Measurements from ENCODE around the gene SMYD4. TPM values are rescaled to one million over a fixed set of nuclear protein-coding genes. Genes with fewer than 3 reads are reported as not detected.

SMYD4 gene
- total RNA-seq, 1 donor from 2014 or later = 16.7 TPM

DNA sequence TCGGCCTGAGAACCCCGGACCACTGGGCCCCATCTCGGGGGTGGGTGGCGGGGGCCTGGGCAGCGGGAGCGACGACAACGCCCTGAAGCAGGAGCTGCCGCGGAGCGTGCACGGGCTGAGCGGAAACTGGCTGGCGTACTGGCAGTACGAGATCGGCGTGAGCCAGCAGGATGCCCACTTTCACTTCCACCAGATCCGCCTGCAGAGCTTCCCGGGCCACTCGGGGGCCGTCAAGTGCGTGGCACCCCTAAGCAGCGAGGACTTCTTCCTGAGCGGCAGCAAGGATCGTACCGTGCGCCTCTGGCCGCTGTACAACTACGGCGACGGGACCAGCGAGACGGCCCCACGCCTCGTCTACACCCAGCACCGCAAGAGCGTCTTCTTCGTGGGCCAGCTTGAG is 95.9 kb downstream of the SMYD4 start:
- no peak overlapping the region for H3K4me3 ChIP-seq
- H3K27me3 ChIP-seq = no peaks in the 10 kb centered on the region
- TF ChIP-seq POLR2A (IDR thresholded peaks at IDR 0.05) (no peak), POLR2AphosphoS5 (IDR thresholded peaks at IDR 0.05; ENCODE audit: insufficient read depth in 1 of 2, low read depth in 1 of 2) (no peak)
- TF ChIP-seq, protein P1, sequence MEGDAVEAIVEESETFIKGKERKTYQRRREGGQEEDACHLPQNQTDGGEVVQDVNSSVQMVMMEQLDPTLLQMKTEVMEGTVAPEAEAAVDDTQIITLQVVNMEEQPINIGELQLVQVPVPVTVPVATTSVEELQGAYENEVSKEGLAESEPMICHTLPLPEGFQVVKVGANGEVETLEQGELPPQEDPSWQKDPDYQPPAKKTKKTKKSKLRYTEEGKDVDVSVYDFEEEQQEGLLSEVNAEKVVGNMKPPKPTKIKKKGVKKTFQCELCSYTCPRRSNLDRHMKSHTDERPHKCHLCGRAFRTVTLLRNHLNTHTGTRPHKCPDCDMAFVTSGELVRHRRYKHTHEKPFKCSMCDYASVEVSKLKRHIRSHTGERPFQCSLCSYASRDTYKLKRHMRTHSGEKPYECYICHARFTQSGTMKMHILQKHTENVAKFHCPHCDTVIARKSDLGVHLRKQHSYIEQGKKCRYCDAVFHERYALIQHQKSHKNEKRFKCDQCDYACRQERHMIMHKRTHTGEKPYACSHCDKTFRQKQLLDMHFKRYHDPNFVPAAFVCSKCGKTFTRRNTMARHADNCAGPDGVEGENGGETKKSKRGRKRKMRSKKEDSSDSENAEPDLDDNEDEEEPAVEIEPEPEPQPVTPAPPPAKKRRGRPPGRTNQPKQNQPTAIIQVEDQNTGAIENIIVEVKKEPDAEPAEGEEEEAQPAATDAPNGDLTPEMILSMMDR (IDR thresholded peaks at IDR 0.05) = no peak
- DNase-seq (ENCODE audit: extremely low spot score in 2 of 2) = no peak
- no peaks in the 10 kb centered on the region for H3K9me3 ChIP-seq
- no peak overlapping the region for H3K27ac ChIP-seq
- peaks cover 54% of the 10 kb centered on the region for H3K4me1 ChIP-seq
- intact Hi-C loops (cut with DNase I) = no loop called here
- peaks cover 0 to 23% of the 10 kb centered on the region in 2 donors for H3K36me3 ChIP-seq

DNA sequence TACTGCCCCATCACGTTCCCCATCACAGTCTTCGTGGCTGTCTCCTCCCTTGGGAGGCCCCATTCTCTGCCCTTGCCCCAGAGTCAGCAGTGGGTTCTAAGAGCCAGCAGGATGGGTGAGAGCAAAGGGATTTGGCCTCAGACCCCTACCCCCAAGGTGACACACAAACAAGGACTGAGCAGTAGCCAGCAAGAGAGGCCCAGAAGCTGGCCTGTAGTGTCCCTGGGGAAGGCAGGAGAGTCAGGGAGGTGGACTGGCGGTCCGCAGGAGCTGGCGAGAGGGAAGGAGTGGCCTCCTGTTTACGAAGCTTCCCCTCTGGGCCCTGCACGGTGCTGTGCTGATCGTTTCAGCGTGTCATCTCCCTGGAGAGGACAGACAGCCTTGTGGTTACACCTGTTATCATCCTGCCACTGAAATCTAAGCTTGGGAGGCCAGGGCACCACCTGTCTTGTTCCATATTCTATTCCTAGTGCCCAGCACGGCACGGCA is 96.8 kb downstream of the SMYD4 start:
- Histone ChIP-seq H3K4me3 (no peak overlapping the region), H3K36me3 (peaks cover 0 to 22% of the 10 kb centered on the region in 2 donors), H3K9me3 (no peaks in the 10 kb centered on the region), H3K27ac (peak overlapping the region; percentile 20), H3K27me3 (no peaks in the 10 kb centered on the region), H3K4me1 (peaks cover 62% of the 10 kb centered on the region)
- no peak for TF ChIP-seq POLR2AphosphoS5 (IDR thresholded peaks at IDR 0.05; ENCODE audit: insufficient read depth in 1 of 2, low read depth in 1 of 2)
- intact Hi-C loops (cut with DNase I) = no loop called here
- no peak for DNase-seq (ENCODE audit: extremely low spot score in 2 of 2)

DNA sequence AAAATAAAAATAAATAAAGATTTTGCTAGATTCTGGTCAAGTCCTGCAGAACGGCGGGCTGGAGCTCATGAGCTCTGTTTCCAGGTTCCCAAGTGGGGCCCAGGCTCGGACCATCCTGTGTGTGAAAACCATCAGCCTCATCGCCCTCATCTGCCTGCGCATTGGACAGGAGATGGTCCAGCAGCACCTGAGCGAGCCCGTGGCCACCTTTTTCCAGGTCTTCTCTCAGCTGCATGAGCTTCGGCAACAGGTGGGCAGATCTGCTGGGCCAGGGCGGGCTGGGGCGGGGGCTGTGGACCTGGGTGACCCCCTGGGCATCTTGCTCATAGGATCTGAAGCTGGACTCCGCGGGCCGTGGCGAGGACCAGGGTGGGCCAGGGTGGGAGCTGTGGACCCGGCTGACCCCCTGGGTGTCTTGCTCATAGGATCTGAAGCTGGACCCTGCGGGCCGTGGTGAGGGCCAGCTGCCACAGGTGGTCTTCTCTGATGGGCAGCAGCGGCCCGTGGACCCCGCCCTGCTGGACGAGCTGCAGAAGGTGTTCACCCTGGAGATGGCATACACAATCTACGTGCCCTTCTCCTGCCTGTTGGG is 97.4 kb downstream of the SMYD4 start:
- H3K36me3 ChIP-seq = peaks cover 0 to 25% of the 10 kb centered on the region in 2 donors
- no peaks in the 10 kb centered on the region for H3K9me3 ChIP-seq
- intact Hi-C loops (cut with DNase I) = no loop called here
- TF ChIP-seq, protein P1 (IDR thresholded peaks at IDR 0.05) = no peak
- TF ChIP-seq POLR2AphosphoS5 (IDR thresholded peaks at IDR 0.05; ENCODE audit: insufficient read depth in 1 of 2, low read depth in 1 of 2) (no peak), POLR2A (IDR thresholded peaks at IDR 0.05) (no peak)
- peak overlapping the region; percentile 20 for H3K27ac ChIP-seq
- no peak for DNase-seq (ENCODE audit: extremely low spot score in 2 of 2)
- no peaks in the 10 kb centered on the region for H3K27me3 ChIP-seq
- H3K4me1 ChIP-seq = peaks cover 61% of the 10 kb centered on the region
- H3K4me3 ChIP-seq = no peak overlapping the region

DNA sequence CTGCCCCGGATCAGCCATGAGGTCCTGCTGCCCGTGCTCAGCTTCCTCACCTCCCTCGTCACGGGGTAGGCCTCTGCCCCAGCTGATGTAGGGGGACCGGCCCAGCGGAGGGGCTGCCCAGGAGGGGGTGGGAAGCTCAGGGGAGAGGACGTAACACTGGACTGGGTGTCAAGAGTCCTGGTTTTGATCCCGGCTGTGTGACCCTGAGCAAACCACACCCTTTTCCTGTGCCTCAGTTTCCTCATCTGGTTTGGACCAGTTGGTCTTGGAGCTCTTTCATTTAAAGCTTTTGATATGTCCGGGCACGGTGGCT is 98.6 kb downstream of the SMYD4 start:
- Histone ChIP-seq H3K27me3 (no peaks in the 10 kb centered on the region), H3K27ac (peak overlapping the region; percentile 98), H3K36me3 (peaks cover 0 to 37% of the 10 kb centered on the region in 2 donors), H3K4me1 (peaks cover 61% of the 10 kb centered on the region), H3K9me3 (no peaks in the 10 kb centered on the region), H3K4me3 (peak overlapping the region; percentile 32)
- intact Hi-C loops (cut with DNase I) = no loop called here
- TF ChIP-seq POLR2A (IDR thresholded peaks at IDR 0.05) = peak in 1 of 2 donors; percentile 28
- TF ChIP-seq POLR2AphosphoS5 (IDR thresholded peaks at IDR 0.05; ENCODE audit: insufficient read depth in 1 of 2, low read depth in 1 of 2) = peak in 1 of 2 donors; percentile 88
- TF ChIP-seq, protein P1 (IDR thresholded peaks at IDR 0.05) = no peak
- DNase-seq (ENCODE audit: extremely low spot score in 2 of 2) = no peak

DNA sequence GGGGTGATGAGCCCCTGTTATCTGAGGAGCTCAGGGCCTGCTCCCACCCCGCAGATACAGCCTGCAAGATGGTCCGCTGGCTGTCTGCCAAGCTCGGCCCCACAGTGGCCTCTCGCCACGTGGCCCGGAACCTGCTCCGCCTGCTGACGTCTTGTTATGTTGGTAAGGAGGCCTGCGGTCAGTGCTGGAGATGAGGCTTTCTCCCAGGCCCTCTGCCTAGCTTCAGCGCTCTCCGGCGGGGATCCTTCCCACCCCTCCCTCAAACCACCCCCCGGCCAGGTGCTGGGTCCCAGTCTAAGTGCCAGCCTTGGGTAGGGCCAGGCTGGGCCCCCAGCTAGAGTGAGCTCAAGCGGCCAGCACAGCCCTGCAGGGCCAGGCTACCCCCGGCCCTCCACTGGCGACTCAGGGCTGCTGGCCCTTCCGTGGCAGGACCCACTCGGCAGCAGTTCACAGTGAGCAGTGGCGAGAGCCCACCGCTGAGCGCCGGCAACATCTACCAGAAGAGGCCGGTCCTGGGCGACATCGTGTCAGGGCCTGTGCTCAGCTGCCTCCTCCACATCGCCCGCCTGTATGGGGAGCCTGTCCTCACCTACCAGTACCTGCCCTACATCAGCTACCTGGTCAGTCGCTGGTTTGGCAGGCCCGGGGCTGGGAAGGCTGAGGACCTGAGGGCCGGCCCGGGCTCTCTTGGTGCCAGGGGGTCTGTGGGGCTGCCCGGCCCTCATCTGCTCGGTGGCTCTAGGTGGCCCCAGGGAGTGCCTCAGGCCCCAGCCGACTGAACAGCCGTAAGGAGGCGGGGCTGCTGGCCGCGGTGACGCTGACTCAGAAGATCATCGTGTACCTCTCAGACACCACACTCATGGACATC is 99.1 kb downstream of the SMYD4 start:
- TF ChIP-seq POLR2AphosphoS5 (IDR thresholded peaks at IDR 0.05; ENCODE audit: insufficient read depth in 1 of 2, low read depth in 1 of 2) (peak in 1 of 2 donors; percentile 73), POLR2A (IDR thresholded peaks at IDR 0.05) (peak in 1 of 2 donors; percentile 44)
- TF ChIP-seq, protein P1 (IDR thresholded peaks at IDR 0.05) = no peak
- peaks cover 61% of the 10 kb centered on the region for H3K4me1 ChIP-seq
- intact Hi-C loops (cut with DNase I) = no loop called here
- no peaks in the 10 kb centered on the region for H3K9me3 ChIP-seq
- H3K27me3 ChIP-seq = no peaks in the 10 kb centered on the region
- H3K27ac ChIP-seq = peak overlapping the region; percentile 98
- H3K36me3 ChIP-seq = peaks cover 0 to 42% of the 10 kb centered on the region in 2 donors
- DNase-seq (ENCODE audit: extremely low spot score in 2 of 2) = peak in 1 of 2 donors; percentile 97
- H3K4me3 ChIP-seq = peak overlapping the region; percentile 32
